Upper lobe of left lung (tissue), 4 donors: Measurements from ENCODE around the gene KLHL29.

Experiments used
- CTCF ChIP-seq, 6 experiments: fragments of 450-650 bp in 4 of 6; fragments of 200-600 bp in 2 of 6; sonication (generic) in 2 of 6; IDR thresholded peaks; one replicate each; pipeline ENCODE4 v1.5.1; 2016 to 2019; ENCODE audit warnings: antibody characterized with exemption in 6 of 6
- EP300 ChIP-seq, 4 donors: sonication (generic); formaldehyde crosslinking; IDR thresholded peaks; one replicate each; pipeline ENCODE4 v1.5.1; 2017; ENCODE audit warnings: antibody characterized with exemption in 4 of 4, control low read depth in 2 of 4
- POLR2A ChIP-seq, 4 donors: fragments of 450-650 bp; IDR thresholded peaks; one replicate each; pipeline ENCODE4 v1.5.1; 2016 to 2017; ENCODE audit warnings: antibody characterized with exemption in 4 of 4, mild to moderate bottlenecking in 2 of 4

DNA sequence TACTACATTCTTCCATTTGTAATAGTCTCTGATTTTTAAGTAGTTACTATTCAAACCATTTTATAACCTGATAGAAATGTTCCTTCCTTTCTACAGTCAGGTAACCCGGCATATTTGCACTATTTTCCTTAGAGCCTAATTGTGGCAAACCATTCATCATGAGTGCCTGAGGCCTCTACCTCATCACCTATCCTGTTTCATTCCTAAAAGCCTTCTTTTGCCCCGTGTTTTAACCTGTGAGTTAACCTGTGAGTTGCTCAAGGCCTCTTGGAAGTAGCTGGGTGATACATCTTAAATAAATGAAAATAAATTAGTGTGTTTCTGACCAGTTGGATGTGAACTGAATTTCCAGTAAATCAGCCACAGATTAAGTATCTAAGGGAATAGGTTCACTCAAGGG is 6.5 kb upstream of the KLHL29 start:
- TF ChIP-seq POLR2A (IDR thresholded peaks at IDR 0.05) (no peak), CTCF (IDR thresholded peaks at IDR 0.05) (no peak), EP300 (IDR thresholded peaks at IDR 0.05) (no peak)
